CD4-positive, alpha-beta T cell (primary cell): ENCODE results near the gene DLGAP3. TPM values are rescaled to one million over a fixed set of nuclear protein-coding genes. Genes with fewer than 3 reads are reported as not detected.

ENCODE experiments used
- ATAC-seq: fragments of 200-7000 bp; cut with Tn5 transposase; one replicate; pipeline ENCODE4 v1.10.0; 2022; ENCODE audit warnings: mild to moderate bottlenecking; ENCODE audit not compliant: poor library complexity
- CTCF ChIA-PET: fragments of 350-600 bp; sonication (Branson Sonifier 250); formaldehyde crosslinking; loops from one replicate; lab custom pipeline; 2021; ENCODE audit warnings: antibody characterized with exemption, inconsistent platforms; lab: Charles Lee
- POLR2A ChIA-PET: fragments of 350-600 bp; sonication (Branson Sonifier 250); formaldehyde crosslinking; loops from one replicate; lab custom pipeline; 2021; ENCODE audit warnings: antibody characterized with exemption, inconsistent platforms; lab: Charles Lee
- DNase-seq, 14 experiments: peaks; one replicate each; pipeline ENCODE4 v3.0.0-alpha.2; 2013 to 2020; ENCODE audit warnings: mixed read lengths in 2 of 14
- H3K27ac ChIP-seq, 2 donors: one replicate each; pipeline versions ENCODE4 v1.5.1 to v1.7.0; 2013; ENCODE audit warnings: low read length in 2 of 2, low read depth in 1 of 2, mild to moderate bottlenecking in 1 of 2
- H3K27me3 ChIP-seq, 2 experiments: 1 replicate in 1 of 2; 2 replicates in 1 of 2; pipeline versions ENCODE4 v1.6.1 to v1.7.0; 2013; ENCODE audit warnings: low read length in 2 of 2, control low read depth in 1 of 2, mild to moderate bottlenecking in 1 of 2, moderate library complexity in 1 of 2; ENCODE audit not compliant: insufficient read depth in 2 of 2, control insufficient read depth in 1 of 2
- H3K36me3 ChIP-seq: one replicate; pipeline ENCODE4 v1.6.1; 2013; ENCODE audit warnings: low read length, control low read depth; ENCODE audit not compliant: insufficient read depth
- H3K4me1 ChIP-seq: one replicate; pipeline ENCODE4 v1.6.1; 2013; ENCODE audit warnings: low read length, control low read depth; ENCODE audit not compliant: insufficient read depth
- H3K4me3 ChIP-seq: one replicate; pipeline ENCODE4 v1.5.1; 2013; ENCODE audit warnings: mild to moderate bottlenecking, low read length, moderate library complexity
- H3K9me3 ChIP-seq, 2 experiments: 1 replicate in 1 of 2; 2 replicates in 1 of 2; pipeline versions ENCODE4 v1.6.1 to v1.7.0; 2013; ENCODE audit warnings: low read length in 2 of 2, mild to moderate bottlenecking in 2 of 2, control low read depth in 1 of 2, moderate library complexity in 1 of 2; ENCODE audit not compliant: control insufficient read depth in 1 of 2, insufficient read depth in 1 of 2
- H3K27ac Mint-ChIP-seq: one replicate; pipeline ENCODE4 v1.8.0; 2020; ENCODE audit warnings: mixed read lengths
- H3K27me3 Mint-ChIP-seq: one replicate; pipeline ENCODE4 v1.8.0; 2021; ENCODE audit warnings: mixed read lengths
- H3K36me3 Mint-ChIP-seq: one replicate; pipeline ENCODE4 v1.8.0; 2021; ENCODE audit warnings: low read depth, mixed read lengths
- H3K4me1 Mint-ChIP-seq: one replicate; pipeline ENCODE4 v1.8.0; 2021; ENCODE audit warnings: low read depth, mixed read lengths
- H3K4me3 Mint-ChIP-seq: one replicate; pipeline ENCODE4 v1.8.0; 2020; ENCODE audit warnings: mild to moderate bottlenecking, mixed read lengths
- H3K9me3 Mint-ChIP-seq: one replicate; pipeline ENCODE4 v1.8.0; 2020; ENCODE audit warnings: mixed read lengths
- CTCF ChIP-seq: fragments of 200-600 bp; IDR thresholded peaks from one replicate; pipeline ENCODE4 v1.8.0; 2022; ENCODE audit warnings: antibody characterized with exemption, mild to moderate bottlenecking
- intact Hi-C, 2 experiments: fragments of 100-400 bp; cut with DNase I in 1 of 2; cut with micrococcal nuclease in 1 of 2; formaldehyde crosslinking; loops; one replicate each; pipeline versions ENCODE4 v1.15.1 to v1.9.0; 2023 to 2025; cut with DNase I, micrococcal nuclease
- total RNA-seq, 174 experiments: library from RNA in 2 of 174; stranded (reverse) in 2 of 174; gene quantifications; one replicate each; pipeline ENCODE4 v1.2.3 and lab custom pipeline; 2021 to 2026

DLGAP3 gene
- total RNA-seq, 2 experiments from 2014 or later: 0.34 to 0.44 TPM

GRCh38 chr1:34905098-34905459 is 24.4 kb downstream of the DLGAP3 start:
- H3K4me3 ChIP-seq: no peak overlapping the region
- Mint-ChIP-seq H3K4me1 (no peaks in the 10 kb centered on the region), H3K27me3 (peaks cover 35% of the 10 kb centered on the region), H3K9me3 (no peaks in the 10 kb centered on the region), H3K36me3 (no peaks in the 10 kb centered on the region), H3K4me3 (no peak overlapping the region), H3K27ac (no peak overlapping the region)
- H3K4me1 ChIP-seq: no peaks in the 10 kb centered on the region
- peaks cover 0 to 12% of the 10 kb centered on the region in 2 experiments for H3K9me3 ChIP-seq
- TF ChIP-seq CTCF: no peak
- CTCF ChIA-PET: no interaction called here
- POLR2A ChIA-PET: no interaction called here
- H3K27ac ChIP-seq: no peak overlapping the region
- intact Hi-C loops: no loop called here
- no peaks in the 10 kb centered on the region for H3K36me3 ChIP-seq
- DNase-seq: no peak
- H3K27me3 ChIP-seq: peaks cover 0 to 3% of the 10 kb centered on the region in 2 experiments
- no peak for ATAC-seq

GRCh38 chr1:34904236-34905097 is 25.0 kb downstream of the DLGAP3 start:
- peaks cover 35% of the 10 kb centered on the region for H3K27me3 Mint-ChIP-seq

GRCh38 chr1:34901919-34902318 is 27.5 kb downstream of the DLGAP3 start:
- no peak overlapping the region for H3K27ac ChIP-seq
- H3K4me1 ChIP-seq: no peaks in the 10 kb centered on the region
- H3K9me3 ChIP-seq: peaks cover 0 to 12% of the 10 kb centered on the region in 2 experiments
- TF ChIP-seq CTCF: no peak
- no peaks in the 10 kb centered on the region for H3K36me3 Mint-ChIP-seq
- no peaks in the 10 kb centered on the region for H3K9me3 Mint-ChIP-seq
- ATAC-seq (no peak), DNase-seq (no peak)
- no peak overlapping the region for H3K4me3 Mint-ChIP-seq
- peaks cover 0 to 3% of the 10 kb centered on the region in 2 experiments for H3K27me3 ChIP-seq
- POLR2A ChIA-PET: no interaction called here
- H3K27ac Mint-ChIP-seq: no peak overlapping the region
- intact Hi-C loops: no loop called here
- no peak overlapping the region for H3K4me3 ChIP-seq
- H3K36me3 ChIP-seq: no peaks in the 10 kb centered on the region
- CTCF ChIA-PET: no interaction called here
- peaks cover 24% of the 10 kb centered on the region for H3K27me3 Mint-ChIP-seq
- no peaks in the 10 kb centered on the region for H3K4me1 Mint-ChIP-seq

More at GRCh38 chr1:34904236-34905097, 25.0 kb downstream of the DLGAP3 start:
- Mint-ChIP-seq H3K27ac (no peak overlapping the region), H3K4me3 (no peak overlapping the region), H3K36me3 (no peaks in the 10 kb centered on the region), H3K4me1 (no peaks in the 10 kb centered on the region), H3K9me3 (no peaks in the 10 kb centered on the region)
- intact Hi-C loops: no loop called here
- Histone ChIP-seq H3K4me1 (no peaks in the 10 kb centered on the region), H3K4me3 (no peak overlapping the region), H3K27ac (no peak overlapping the region), H3K27me3 (peaks cover 0 to 3% of the 10 kb centered on the region in 2 experiments), H3K9me3 (peaks cover 0 to 12% of the 10 kb centered on the region in 2 experiments), H3K36me3 (no peaks in the 10 kb centered on the region)
- ChIA-PET CTCF (no interaction called here), POLR2A (no interaction called here)
- DNase-seq (no peak), ATAC-seq (no peak)
- TF ChIP-seq CTCF: no peak
